Ramos (cell line): ENCODE data around the gene ACTR5.
"Not testable (repeated sequence)": the region's sequence is repeated elsewhere in the genome, so short reads cannot be mapped to it uniquely, and the experiment has no call there.

Experiments used
- in situ Hi-C: fragments of 300-500 bp; cut with MboI; formaldehyde crosslinking; loops from one replicate; pipeline ENCODE4 v1.14.3; 2022; ENCODE audit warnings: low sequenced_read_pairs; ENCODE audit not compliant: unreplicated experiment

ACTR5 gene

DNA sequence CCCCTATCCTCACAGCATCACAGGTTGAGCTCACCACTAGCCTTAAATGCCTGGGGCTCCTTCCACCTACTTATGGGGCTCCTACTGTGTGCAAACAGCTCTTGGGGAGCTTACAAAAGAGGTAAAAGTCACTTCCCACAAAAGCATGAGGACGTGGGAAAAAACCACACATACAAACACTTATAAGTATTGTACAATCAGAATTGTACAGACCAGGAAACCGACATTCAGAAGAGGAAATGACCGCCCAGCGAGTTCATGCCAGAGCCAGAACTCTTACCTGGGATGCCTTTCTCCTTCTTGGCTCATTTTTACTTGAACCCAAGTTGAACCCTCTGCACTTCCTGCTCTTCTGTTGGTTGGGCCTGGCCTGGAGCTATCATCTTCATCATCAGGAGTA, 50.9 kb downstream of the ACTR5 start:
- in situ Hi-C loops = no loop called here

DNA sequence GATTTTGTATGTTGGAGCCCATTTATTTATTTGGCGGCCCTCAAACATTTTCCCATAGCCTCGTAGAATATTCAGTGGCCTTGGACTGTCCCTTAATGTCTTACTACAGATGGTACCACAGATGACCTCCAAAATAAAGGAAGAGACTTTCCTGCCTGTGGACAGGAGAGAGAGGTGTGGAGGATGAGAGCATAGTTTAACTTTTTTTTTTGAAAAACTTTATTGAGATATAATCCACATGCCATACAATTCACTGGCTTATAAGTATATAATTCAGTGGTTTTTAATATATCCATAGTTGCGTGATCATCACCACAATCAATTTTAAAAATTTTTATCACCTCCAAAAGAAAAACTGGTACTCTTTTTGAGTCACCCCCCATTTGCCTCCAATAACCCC, 52.6 kb downstream of the ACTR5 start:
- in situ Hi-C loops = no loop called here

DNA sequence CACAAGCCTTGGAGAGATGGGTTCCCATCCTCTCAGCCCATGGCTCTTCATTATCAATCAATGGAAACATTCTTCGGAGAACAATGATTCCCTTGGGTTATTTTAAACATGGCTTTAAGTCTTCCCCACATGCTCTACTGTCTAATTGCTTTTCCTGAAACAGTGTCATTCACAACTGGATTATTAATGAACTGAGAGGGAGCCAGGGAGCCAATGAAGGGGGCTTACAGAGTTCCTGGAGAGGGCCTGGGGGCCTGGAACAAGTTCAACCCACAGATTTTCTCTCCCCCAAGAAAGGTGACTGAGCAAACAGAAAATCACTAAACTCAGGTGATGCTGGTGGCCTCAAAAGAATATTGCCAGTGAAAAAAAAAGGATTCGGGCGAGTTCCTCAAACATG, 56.0 kb downstream of the ACTR5 start:
- in situ Hi-C loops = no loop called here

DNA sequence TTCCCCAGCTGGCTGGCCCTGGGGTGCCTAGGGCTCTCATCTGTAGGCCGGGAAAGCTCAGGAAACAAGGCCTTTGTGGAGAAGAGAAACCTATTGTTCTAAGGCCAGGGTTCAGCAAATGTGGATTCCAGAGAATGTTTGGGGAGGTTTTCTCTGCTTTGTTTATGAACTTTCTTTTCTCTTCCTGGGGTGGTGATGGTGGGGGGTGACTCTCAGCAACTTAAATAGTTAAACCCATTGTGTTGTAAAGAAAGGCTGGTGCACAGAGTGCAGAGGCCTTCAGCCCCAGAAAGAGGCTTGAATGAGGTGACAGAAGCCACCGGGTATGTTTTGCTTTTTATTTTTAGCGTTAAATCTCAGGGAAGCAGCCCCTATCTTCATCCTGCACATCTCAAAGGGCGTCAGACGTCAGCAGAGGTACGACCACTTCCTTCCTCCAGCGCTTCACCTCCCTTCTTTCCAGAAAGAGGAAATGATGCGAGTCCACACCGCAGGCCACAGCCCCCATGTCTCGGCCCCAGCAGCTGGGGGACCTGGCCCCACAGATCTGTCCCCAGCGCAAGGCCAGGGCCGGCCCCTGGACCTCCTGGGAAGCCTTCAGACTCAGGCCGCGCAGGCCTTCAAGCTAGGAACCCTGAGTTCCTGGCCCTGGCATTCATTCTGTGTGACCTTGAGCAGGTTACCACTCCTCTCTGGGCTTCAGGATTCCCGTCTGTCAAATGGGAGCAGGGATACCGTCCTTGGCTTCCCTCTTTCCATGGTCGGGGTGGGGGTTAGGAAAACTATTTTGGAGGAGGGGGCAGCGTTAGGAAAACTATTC, 56.6 kb downstream of the ACTR5 start:
- in situ Hi-C loops = no loop called here

DNA sequence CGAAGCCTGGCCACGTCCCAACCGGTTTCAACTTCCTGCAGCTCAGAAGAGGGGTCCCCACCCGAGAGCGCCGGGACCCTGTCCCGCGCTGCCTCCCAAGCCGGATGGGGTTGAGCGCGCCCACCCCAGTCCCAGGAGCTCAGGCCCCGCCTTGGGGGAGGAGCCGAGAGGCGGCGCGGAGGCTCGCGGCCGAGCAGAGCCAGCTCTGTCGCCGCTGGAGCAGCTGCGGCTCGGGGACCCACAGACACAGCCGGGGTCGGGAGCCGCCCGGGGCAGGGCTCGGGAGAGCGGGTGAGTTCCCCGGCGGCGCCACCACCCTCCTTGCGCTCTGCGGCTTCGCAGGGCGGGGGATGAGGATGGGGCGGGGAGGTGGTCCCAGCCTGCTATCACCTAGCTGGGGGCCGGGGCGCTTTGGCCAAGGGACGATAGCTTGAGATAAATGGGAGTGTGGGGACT, 57.3 kb downstream of the ACTR5 start, which contains the start of gene PPP1R16B:
TSS of gene PPP1R16B (plus strand) at position 196 of the 456 bp plus-strand sequence. CDS start 30,229 bp downstream, outside the sequence.
- in situ Hi-C loops = no loop called here

DNA sequence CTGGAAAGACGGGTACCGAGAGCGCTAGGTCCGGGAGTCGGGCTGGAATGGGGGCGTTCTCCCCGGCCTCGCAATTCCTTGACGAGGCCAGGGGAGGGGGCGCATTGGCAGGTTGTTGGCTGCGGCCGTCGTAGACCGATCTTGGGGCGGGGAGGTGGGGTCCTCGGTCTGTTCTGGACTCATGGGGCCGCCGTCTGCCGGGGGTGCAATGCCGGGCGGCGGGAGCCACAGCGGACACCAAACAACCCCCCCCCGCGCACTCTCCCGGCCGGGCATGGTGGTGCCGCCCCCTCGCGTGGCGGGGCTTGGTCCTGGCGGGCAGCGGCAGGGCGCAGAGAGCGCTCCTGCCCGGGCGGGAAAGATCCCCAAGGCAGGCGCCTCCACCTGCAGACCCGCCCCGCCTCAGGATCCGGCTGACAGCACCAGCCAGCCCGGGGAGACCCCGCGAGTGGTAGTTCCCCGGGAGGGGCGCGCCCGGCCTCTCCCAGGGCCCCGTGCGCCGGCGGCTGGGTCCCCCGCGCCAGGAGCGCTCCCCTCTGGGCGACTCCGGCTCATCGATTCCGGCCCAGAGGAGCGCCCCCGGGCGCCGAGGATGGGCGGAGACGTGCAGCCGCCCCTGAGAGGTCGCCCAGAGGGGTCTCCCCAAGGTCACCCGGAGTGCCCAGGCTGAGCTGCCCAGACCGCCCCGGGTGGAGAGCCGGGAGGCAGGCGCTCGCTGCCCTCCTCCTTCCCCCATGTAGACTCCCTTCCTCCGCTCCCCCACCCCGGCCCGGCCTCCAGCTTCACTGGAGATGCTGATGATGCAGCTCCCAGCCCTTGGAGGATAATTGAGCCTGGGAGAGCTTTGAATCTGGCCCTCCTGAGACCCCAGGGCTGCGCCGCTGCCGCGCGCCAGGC, 57.9 kb downstream of the ACTR5 start:
- in situ Hi-C loops = no loop called here

DNA sequence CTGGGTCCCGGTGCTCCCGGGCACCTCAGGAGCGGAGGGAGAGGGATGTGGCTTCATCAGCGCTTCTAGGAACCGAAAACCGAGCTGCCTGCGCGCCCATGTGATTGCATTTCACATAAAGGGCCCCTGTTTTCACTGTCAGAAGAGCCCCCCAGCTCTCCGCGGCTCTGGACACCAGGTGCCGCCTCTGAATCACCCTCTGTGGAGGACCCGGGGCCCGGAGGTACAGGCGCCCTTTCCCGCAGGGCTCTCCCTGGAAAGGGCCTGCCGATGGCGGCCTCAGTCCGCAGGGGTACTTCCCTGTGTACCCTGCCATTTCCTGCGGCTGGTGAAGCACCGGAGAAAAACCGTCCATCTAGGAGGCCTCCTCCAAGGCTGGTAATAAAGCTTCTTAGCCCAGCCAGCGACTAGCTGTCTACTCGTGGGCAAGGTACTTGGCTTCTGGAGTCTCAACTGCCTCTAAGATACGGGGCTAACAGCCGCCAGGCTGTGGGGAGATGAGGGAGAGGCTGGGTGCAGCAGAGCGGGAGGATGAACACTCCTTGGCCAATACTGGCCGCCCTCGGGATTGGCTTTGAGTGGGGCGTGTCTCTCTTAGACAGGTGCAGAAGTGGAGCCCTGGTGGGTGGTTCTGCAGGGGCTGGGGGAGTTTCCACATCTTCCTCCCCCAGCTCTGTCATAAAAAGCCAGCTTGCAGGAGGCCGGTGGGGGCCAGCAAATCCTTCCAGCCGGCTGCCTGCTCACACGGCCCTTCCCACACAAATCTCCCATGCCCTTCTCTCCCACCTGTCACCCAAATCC, 58.8 kb downstream of the ACTR5 start:
- in situ Hi-C loops = no loop called here

DNA sequence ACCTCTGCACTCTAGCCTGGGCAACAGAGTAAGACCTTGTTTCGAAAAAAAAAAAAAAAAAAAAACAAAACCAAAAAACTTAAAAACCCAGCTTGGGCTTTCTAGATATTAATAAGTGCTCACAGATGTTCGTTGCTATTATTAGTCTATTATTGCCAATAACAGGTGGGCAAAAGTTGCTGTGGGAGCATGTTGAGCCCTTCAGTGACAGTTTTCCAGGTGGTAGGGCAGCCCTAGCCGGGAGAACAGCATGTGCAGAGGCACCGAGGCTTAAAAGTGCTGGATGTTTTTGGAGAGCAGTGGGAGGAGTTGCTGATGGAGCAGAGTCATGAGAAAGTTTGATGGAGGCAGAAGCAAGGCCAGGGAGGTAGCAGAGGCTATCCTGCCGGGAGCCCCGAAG, 61.7 kb downstream of the ACTR5 start:
- in situ Hi-C loops = no loop called here

DNA sequence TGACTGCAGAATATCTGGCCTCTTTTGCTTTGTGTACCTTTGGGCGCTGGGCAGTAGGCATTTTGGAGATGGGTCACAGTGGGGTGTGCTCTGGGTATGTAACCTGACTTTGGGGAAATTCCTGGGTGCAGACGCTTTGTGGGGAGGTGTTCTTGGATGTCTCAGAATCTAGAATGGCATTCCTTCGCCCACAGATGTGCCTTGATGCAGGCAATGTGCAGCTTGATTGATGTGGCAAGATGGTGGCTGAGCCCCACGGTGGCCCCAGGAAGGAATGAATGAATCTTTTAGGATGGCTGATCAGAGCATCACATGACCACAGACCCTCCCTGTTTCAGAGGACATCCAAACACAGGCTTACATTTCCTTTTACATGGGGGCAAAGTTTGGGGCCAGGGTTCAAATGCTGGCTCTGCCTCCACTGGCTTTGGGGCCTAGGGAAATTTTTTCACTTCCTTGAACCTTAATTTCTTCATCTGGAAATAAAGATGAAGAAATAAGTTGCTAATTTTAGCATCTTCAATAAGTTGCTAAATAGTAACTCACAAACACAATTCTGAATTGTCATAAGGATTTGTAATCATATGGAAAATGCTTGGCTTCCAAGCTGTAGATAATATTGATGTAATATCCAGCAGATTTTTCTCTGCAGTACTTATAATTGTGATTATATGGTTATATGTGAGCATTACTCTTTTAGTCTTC, 62.8 kb downstream of the ACTR5 start:
- in situ Hi-C loops = no loop called here

DNA sequence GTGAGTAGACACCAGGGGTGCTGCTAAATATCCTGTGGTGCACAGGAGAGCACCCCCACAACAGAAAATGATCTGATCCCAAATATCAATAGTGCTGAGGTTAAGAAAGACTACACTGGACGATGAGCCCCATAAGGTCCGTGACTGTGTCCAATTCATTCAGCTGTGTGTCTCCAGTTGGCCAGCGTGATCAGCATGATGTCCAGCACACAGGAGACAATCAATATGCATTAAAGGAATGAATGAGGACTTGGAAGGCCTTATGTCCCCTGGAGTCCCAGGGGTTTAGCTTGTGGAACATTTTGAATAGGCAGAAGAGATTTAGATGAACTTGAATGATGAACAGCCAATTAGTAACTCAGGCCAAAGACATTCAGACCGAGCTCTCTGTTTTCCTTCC, 63.5 kb downstream of the ACTR5 start:
- in situ Hi-C loops = no loop called here

DNA sequence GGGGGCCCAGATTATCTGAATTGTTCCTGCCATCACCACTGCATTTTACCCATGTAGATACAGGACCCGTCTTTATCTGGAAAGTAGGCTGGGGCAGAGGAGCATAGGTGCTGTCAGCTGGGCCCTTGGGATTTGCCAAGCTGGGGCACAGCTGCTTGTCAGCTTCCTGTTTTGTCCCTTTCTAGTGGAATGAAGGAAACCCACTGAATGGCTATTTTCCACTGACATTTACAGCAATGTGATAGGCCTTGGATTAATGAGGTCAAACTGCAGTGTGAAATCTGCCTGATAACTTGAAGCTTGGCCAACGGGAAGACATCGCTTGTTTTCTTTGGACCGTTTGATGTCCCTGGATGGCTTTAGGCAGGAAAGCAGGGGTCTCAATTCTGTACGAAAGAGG, 63.9 kb downstream of the ACTR5 start:
- in situ Hi-C loops = no loop called here

DNA sequence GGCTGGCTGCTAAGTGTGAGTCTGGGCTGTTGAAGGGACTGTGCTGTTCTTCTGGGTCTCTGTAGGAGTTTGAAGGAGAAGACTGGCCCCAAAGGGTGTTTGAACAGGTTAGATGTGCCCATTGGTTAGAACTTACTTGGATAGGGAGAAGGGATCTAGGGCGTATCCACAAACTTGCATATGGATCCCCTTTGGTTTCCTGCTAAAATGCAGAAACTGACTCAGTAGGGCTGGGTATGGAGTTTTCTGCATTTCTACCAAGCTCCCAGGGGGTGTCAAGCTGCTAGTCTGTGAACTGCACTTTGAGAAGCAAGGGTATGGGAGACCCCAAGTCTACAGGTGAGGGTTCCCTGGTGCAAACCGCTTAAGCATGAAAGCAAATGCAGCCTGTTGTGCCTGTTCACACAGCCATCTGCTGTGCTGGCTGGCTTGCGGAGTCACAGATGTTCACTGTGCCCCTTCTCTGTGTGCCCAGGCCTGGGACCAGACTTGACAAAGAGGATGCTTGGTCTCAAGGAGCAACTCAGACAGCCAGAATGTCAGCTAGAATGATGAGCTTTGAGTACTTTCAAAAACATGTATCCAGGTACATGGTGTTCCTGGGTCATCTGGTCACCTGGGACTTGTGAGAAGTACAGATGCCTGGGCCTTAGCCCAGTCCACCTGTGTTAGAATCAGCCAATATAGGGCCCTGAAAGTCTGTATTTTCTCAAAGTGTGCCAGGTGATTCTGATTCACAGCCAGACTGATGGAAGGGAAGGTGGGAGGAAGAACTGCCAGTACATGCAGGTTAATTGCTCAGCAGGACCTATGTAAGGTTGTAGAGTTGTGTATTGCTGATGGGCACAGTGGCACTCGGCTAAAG, 64.7 kb downstream of the ACTR5 start:
- in situ Hi-C loops = no loop called here

DNA sequence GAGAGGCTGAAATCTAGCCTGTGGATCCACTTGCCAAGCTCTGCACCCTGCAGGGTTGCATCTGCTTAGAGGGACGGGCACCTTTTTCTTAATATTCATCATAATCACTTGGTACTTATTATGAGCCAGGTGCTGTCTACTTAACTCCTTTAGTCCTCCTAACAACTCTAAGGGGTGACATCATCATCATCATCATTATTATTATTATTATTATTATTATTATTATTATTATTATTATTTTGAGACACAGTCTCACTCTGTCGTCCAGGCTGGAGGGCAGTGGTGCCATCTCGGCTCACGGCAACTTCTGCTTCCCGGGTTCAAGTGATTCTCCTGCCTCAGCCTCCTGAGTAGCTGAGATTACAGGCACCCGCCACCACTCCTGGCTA, 65.3 kb downstream of the ACTR5 start:
- in situ Hi-C loops = not testable (repeated sequence)

DNA sequence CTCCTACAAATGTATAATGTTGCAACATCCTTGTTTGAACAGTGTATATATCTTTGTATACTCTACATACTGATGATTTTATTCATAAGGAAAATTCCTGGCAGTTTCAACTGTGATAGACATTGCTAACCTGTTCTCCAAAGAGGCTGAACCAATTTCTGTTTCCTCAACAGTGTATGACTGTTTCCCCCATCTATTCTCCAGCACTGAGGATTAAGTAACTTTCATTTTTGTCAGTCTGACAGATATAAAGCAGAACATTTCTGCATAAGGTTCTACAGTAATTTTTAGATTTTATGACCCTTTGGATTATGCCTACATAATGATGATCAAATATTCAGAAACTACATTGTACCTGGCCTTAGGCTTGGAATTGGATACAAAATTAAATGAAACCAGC, 67.2 kb downstream of the ACTR5 start:
- in situ Hi-C loops = no loop called here

DNA sequence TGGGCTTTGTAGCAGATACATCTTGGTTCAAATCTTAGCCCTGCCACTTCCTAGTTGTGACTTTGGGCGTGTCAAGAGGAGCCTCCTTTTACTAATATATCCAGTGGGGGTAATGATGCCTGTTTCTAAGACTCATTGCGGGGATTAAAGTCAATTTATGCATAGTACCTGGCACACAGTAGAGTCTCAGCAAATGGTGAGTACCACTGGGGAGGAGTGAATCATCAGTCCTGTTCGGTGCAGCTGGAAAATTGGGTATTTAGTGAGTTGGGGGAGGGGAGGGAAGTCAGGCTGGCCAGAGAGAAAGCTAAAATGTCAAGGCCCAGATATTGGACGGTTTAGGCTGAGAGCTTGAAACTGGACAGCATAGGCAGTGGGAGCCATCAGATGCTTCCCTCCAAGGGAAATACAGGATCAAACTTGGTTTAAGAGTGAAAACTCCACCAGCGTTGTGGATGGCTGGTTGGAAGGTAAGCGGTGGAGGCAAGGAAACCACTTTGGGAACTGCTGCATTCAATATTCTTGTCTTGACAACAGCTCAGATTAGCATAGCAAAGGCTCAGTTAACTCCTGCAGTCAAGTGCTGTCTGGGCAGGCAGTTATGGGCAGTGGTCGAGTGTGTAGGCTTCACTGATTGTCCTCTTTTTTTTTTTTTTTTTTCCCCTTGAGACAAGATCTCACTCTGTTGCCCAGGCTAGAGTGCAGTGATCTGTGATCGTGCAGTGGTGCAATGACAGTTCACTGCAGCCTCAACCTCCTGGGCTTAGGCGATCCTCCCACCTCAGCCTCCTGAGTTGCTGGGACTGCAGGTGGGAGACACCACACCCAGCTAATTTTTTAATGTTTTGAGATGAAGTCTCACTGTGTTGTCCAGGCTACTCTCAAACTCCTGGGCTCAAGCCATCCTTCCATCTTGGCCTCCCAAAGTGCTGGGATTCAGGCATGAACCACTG, 70.1 kb downstream of the ACTR5 start:
- in situ Hi-C loops = no loop called here
